HepG2 (cell line): Measurements from ENCODE around the gene IKZF5. TPM values are rescaled to one million over a fixed set of nuclear protein-coding genes. Genes with fewer than 3 reads are reported as not detected.
A peak's percentile ranks its signal among the peaks of the same experiment; 100 is the strongest.

Experiments used
- AGO2 ChIP-seq: fragments of 200-400 bp; formaldehyde crosslinking; optimal IDR thresholded peaks from 2 replicates; pipeline ENCODE3; 2017; ENCODE audit warnings: mild to moderate bottlenecking, low read depth, low read length, moderate library complexity
- KLF6 ChIP-seq: IDR thresholded peaks from 2 replicates; pipeline ENCODE4 v1.8.0; 2016; ENCODE audit warnings: missing biosample characterization, missing genetic modification reagents
- PHF20 ChIP-seq: sonication (generic); formaldehyde crosslinking; IDR thresholded peaks from 2 replicates; pipeline ENCODE4 v1.5.0; 2020; ENCODE audit warnings: mild to moderate bottlenecking, missing genetic modification reagents
- SMAD1 ChIP-seq: sonication (generic); formaldehyde crosslinking; IDR thresholded peaks from 2 replicates; pipeline ENCODE4 v1.4.0; 2020; ENCODE audit warnings: missing genetic modification reagents, low read depth, mild to moderate bottlenecking, borderline replicate concordance
- SOX13 ChIP-seq, 3 experiments: fragments of 450-650 bp in 1 of 3; sonication (generic) in 1 of 3; formaldehyde crosslinking in 1 of 3; IDR thresholded peaks in 2 of 3; conservative IDR thresholded peaks in 1 of 3; 2 replicates each; pipeline versions ENCODE4 v1.5.0 to v1.6.1; 2016 to 2020; ENCODE audit warnings: antibody characterized with exemption in 1 of 3, mild to moderate bottlenecking in 1 of 3, missing compliant biosample characterization in 1 of 3, missing genetic modification reagents in 1 of 3, moderate library complexity in 1 of 3
- SP1 ChIP-seq, 2 experiments: fragments of 450-650 bp in 1 of 2; sonication (generic) in 1 of 2; formaldehyde crosslinking in 1 of 2; IDR thresholded peaks; 2 replicates each; pipeline versions ENCODE4 v1.4.0 to v1.6.1; 2016 to 2020; ENCODE audit warnings: missing genetic modification reagents in 1 of 2
- ZNF224 ChIP-seq: sonication (generic); formaldehyde crosslinking; IDR thresholded peaks from 2 replicates; pipeline ENCODE4 v1.5.0; 2020; ENCODE audit warnings: mild to moderate bottlenecking, missing genetic modification reagents
- ZNF234 ChIP-seq: sonication (generic); formaldehyde crosslinking; conservative IDR thresholded peaks from 2 replicates; pipeline ENCODE4 v1.5.1; 2020; ENCODE audit warnings: mild to moderate bottlenecking, missing genetic modification reagents
- ZNF367 ChIP-seq: sonication (generic); formaldehyde crosslinking; IDR thresholded peaks from 2 replicates; pipeline ENCODE4 v1.4.0; 2020; ENCODE audit warnings: missing genetic modification reagents, borderline replicate concordance
- ZNF614 ChIP-seq: IDR thresholded peaks from 2 replicates; pipeline ENCODE4 v1.6.1; 2018; ENCODE audit warnings: missing biosample characterization, missing genetic modification reagents, inconsistent platforms, borderline replicate concordance
- ZNF776 ChIP-seq: sonication (generic); formaldehyde crosslinking; IDR thresholded peaks from 2 replicates; pipeline ENCODE4 v1.4.0; 2020; ENCODE audit warnings: mild to moderate bottlenecking, missing genetic modification reagents
- polyA plus RNA-seq, 8 experiments: library from polyadenylated mRNA; depleted of rRNA in 3 of 8; stranded (reverse) in 7 of 8; unstranded in 1 of 8; fragments of >200 nt; fragmentation: Illumina TruSeq in 4 of 8; extraction: Trizol in 4 of 8; gene quantifications; 2 replicates each; pipeline versions ENCODE4 v1.2.1 to v1.2.3, GENCODE V29; 2011 to 2016; ENCODE audit warnings: low read depth in 4 of 8, missing spikeins in 1 of 8, mixed read lengths in 1 of 8; ENCODE audit not compliant: insufficient read depth in 1 of 8
- total RNA-seq, 5 experiments: library from RNA; depleted of rRNA; stranded (reverse); fragments of >200 nt; fragmentation: Illumina TruSeq; extraction: Trizol; gene quantifications; 2 replicates each; pipeline ENCODE4 v1.2.3, GENCODE V29; 2016; ENCODE audit warnings: low read depth in 1 of 5
- TF ChIP-seq, protein P1 (sequence below): sonication (generic); formaldehyde crosslinking; IDR thresholded peaks from 2 replicates; pipeline ENCODE4 v1.4.0; 2020; ENCODE audit warnings: missing genetic modification reagents
- TF ChIP-seq, protein P2 (sequence below): IDR thresholded peaks from 2 replicates; pipeline ENCODE4 v1.6.1; 2018; ENCODE audit warnings: missing genetic modification reagents
- TF ChIP-seq, protein P3 (sequence below), 2 experiments: IDR thresholded peaks; 2 replicates each; pipeline ENCODE4 v1.6.1; 2011 to 2012; ENCODE audit warnings: low read length in 2 of 2, borderline replicate concordance in 1 of 2, low read depth in 1 of 2, mild to moderate bottlenecking in 1 of 2, moderate library complexity in 1 of 2
- TF ChIP-seq, protein P4 (sequence below): sonication (generic); formaldehyde crosslinking; IDR thresholded peaks from 2 replicates; pipeline ENCODE4 v1.4.0; 2020; ENCODE audit warnings: missing genetic modification reagents
- TF ChIP-seq, protein P5 (sequence below): sonication (generic); formaldehyde crosslinking; IDR thresholded peaks from 2 replicates; pipeline ENCODE4 v1.4.0; 2020; ENCODE audit warnings: missing genetic modification reagents

The IKZF5 gene
- total and polyA plus RNA-seq, 2 of the 13 experiments (the other 11 are each of a cell fraction or from before 2014, with no cell fraction given), result 3.7 to 12.0 TPM

DNA sequence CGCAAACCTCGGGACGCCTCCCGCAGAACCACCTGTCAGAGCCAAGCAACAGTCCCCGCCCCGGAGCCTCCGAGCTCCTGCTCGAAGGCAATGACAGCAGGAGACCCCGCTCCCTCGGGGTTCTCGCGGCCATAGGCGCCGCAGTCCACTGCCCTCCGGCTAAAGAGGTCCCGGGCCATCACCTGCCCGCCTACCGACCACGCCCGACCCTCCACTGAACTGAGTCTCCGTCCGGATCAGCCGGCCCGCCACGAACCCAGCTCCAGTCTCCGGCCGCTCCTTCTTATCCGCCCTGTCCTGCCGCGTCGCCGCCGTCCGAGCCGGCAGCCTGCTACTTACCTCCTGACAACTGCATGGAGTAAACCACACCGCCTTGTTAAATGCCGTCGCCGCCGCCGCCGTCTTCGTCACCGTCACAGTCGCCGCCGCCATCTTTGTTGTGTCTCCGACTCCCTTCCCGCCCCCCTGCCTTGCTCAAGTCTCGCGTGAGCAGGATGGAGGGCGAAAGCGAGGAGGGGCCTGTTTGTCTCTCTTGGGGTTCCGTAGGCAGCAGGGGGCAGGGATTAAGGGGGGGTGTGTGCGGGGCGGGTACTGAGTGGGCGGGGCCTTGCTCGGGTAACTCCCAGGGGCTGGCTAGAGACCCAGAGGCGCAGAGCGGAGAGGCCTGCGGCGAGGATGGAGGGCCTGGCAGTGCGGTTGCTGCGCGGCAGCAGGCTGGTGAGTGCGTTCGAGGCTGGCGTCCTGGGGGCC lies at the start of gene IKZF5, which contains the start of gene ACADSB (continued):
- TF ChIP-seq, protein P1, sequence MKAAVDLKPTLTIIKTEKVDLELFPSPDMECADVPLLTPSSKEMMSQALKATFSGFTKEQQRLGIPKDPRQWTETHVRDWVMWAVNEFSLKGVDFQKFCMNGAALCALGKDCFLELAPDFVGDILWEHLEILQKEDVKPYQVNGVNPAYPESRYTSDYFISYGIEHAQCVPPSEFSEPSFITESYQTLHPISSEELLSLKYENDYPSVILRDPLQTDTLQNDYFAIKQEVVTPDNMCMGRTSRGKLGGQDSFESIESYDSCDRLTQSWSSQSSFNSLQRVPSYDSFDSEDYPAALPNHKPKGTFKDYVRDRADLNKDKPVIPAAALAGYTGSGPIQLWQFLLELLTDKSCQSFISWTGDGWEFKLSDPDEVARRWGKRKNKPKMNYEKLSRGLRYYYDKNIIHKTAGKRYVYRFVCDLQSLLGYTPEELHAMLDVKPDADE, result no peak
- TF ChIP-seq ZNF367 (peak; percentile 61; the same call in 1 of the 2 replicates), ZNF614 (CRISPR knock-in tag) (peak; percentile 31; the same call in 1 of the 2 replicates), SMAD1 (CRISPR knock-in tag) (peak; percentile 78; the same call in 1 of the 2 replicates), KLF6 (CRISPR knock-in tag) (peak; percentile 19), ZNF776 (CRISPR knock-in tag) (peak; percentile 57; the same call in 1 of the 2 replicates), PHF20 (CRISPR knock-in tag) (peak; percentile 66), SP1 (IDR thresholded peaks at IDR 0.05) (peak; percentile 78; the same call in 1 of the 2 replicates), SP1 (CRISPR knock-in tag; IDR thresholded peaks at IDR 0.05) (peak; percentile 91), AGO2 (peak; percentile 68), ZNF234 (CRISPR knock-in tag) (peak; percentile 79; the same call in 1 of the 2 replicates), SOX13 (IDR thresholded peaks at IDR 0.05) (no peak), SOX13 (CRISPR knock-in tag; conservative IDR thresholded peaks at IDR 0.05 in 1 of 2, IDR thresholded peaks at IDR 0.05 in 1 of 2) (peak in 1 of 2 experiments; percentile 49; a peak in 1 of 4 replicates), ZNF224 (CRISPR knock-in tag) (no peak)
- TF ChIP-seq, protein P2, sequence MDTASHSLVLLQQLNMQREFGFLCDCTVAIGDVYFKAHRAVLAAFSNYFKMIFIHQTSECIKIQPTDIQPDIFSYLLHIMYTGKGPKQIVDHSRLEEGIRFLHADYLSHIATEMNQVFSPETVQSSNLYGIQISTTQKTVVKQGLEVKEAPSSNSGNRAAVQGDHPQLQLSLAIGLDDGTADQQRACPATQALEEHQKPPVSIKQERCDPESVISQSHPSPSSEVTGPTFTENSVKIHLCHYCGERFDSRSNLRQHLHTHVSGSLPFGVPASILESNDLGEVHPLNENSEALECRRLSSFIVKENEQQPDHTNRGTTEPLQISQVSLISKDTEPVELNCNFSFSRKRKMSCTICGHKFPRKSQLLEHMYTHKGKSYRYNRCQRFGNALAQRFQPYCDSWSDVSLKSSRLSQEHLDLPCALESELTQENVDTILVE (CRISPR knock-in tag), result peak; percentile 58; the same call in 1 of the 2 replicates
- TF ChIP-seq, protein P3, sequence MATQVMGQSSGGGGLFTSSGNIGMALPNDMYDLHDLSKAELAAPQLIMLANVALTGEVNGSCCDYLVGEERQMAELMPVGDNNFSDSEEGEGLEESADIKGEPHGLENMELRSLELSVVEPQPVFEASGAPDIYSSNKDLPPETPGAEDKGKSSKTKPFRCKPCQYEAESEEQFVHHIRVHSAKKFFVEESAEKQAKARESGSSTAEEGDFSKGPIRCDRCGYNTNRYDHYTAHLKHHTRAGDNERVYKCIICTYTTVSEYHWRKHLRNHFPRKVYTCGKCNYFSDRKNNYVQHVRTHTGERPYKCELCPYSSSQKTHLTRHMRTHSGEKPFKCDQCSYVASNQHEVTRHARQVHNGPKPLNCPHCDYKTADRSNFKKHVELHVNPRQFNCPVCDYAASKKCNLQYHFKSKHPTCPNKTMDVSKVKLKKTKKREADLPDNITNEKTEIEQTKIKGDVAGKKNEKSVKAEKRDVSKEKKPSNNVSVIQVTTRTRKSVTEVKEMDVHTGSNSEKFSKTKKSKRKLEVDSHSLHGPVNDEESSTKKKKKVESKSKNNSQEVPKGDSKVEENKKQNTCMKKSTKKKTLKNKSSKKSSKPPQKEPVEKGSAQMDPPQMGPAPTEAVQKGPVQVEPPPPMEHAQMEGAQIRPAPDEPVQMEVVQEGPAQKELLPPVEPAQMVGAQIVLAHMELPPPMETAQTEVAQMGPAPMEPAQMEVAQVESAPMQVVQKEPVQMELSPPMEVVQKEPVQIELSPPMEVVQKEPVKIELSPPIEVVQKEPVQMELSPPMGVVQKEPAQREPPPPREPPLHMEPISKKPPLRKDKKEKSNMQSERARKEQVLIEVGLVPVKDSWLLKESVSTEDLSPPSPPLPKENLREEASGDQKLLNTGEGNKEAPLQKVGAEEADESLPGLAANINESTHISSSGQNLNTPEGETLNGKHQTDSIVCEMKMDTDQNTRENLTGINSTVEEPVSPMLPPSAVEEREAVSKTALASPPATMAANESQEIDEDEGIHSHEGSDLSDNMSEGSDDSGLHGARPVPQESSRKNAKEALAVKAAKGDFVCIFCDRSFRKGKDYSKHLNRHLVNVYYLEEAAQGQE (IDR thresholded peaks at IDR 0.05; ENCODE audit: borderline replicate concordance in 1 of 2, low read depth in 1 of 2, low read length in 2 of 2), result peak in 1 of 2 experiments; percentile 60; a peak in 1 of 4 replicates
- TF ChIP-seq, protein P4, sequence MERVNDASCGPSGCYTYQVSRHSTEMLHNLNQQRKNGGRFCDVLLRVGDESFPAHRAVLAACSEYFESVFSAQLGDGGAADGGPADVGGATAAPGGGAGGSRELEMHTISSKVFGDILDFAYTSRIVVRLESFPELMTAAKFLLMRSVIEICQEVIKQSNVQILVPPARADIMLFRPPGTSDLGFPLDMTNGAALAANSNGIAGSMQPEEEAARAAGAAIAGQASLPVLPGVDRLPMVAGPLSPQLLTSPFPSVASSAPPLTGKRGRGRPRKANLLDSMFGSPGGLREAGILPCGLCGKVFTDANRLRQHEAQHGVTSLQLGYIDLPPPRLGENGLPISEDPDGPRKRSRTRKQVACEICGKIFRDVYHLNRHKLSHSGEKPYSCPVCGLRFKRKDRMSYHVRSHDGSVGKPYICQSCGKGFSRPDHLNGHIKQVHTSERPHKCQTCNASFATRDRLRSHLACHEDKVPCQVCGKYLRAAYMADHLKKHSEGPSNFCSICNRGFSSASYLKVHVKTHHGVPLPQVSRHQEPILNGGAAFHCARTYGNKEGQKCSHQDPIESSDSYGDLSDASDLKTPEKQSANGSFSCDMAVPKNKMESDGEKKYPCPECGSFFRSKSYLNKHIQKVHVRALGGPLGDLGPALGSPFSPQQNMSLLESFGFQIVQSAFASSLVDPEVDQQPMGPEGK (CRISPR knock-in tag), result peak; percentile 87
- TF ChIP-seq, protein P5, sequence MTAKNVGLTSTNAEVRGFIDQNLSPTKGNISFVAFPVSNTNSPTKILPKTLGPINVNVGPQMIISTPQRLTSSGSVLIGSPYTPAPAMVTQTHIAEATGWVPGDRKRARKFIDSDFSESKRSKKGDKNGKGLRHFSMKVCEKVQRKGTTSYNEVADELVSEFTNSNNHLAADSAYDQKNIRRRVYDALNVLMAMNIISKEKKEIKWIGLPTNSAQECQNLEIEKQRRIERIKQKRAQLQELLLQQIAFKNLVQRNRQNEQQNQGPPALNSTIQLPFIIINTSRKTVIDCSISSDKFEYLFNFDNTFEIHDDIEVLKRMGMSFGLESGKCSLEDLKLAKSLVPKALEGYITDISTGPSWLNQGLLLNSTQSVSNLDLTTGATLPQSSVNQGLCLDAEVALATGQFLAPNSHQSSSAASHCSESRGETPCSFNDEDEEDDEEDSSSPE (CRISPR knock-in tag), result peak; percentile 79; the same call in 1 of the 2 replicates
